ENCODE measurements around the gene TBC1D8. TPM values are rescaled to one million over a fixed set of nuclear protein-coding genes. Genes with fewer than 3 reads are reported as not detected.

The TBC1D8 gene
- total and polyA plus RNA-seq, 2 of the 8 experiments (the other 6 are each of a cell fraction or from before 2014, with no cell fraction given): 20.8 to 21.8 TPM

GRCh38 chr2:101105654-101106053 is 45.5 kb downstream of the TBC1D8 start:
- Histone ChIP-seq H3K27ac (ENCODE audit: low read depth, low read length) (no peak overlapping the region), H3K9me3 (ENCODE audit: insufficient read depth in 2 of 2, low read depth in 1 of 2, low read length in 1 of 2) (peaks cover 0 to 6% of the 10 kb centered on the region in 2 experiments; a peak in 2 of 4 replicates), H2BK5ac (ENCODE audit: low read depth, low read length) (no peak overlapping the region), H3K14ac (ENCODE audit: insufficient read length) (no peak overlapping the region), H2BK20ac (ENCODE audit: low read length) (no peak overlapping the region), H3K18ac (ENCODE audit: extremely low read depth, low read length) (no peak overlapping the region), H3K27me3 (replicated peaks in 1 of 4; ENCODE audit: control insufficient read depth in 3 of 4, extremely low read depth in 1 of 4, insufficient read depth in 3 of 4, low read length in 3 of 4) (no peaks in the 10 kb centered on the region), H3K23ac (ENCODE audit: insufficient read length) (no peak overlapping the region), H3K36me3 (ENCODE audit: control insufficient read depth in 2 of 4, insufficient read depth in 4 of 4, low read length in 3 of 4) (no peaks in the 10 kb centered on the region), H2BK15ac (ENCODE audit: low read length) (no peak overlapping the region), H2BK12ac (ENCODE audit: low read depth, low read length) (no peak overlapping the region), H3K56ac (replicated peaks; ENCODE audit: insufficient read length, low read depth, low read length) (no peak overlapping the region), H3K4ac (replicated peaks; ENCODE audit: insufficient read length, low read depth, low read length) (no peak overlapping the region), H3K4me1 (replicated peaks in 1 of 4; ENCODE audit: control insufficient read depth in 3 of 4, insufficient read depth in 4 of 4, low read length in 3 of 4) (peaks cover 0 to 9% (median 4%) of the 10 kb centered on the region in 4 experiments; a peak in 6 of 7 replicates), H3K23me2 (ENCODE audit: low read depth, low read length) (no peaks in the 10 kb centered on the region), H2BK120ac (replicated peaks; ENCODE audit: low read depth, low read length) (no peak overlapping the region), H2AFZ (ENCODE audit: low read length) (no peak overlapping the region), H4K5ac (ENCODE audit: insufficient read length, low read depth, low read length) (no peak overlapping the region), H3K79me1 (ENCODE audit: low read depth, low read length) (peaks cover 3% of the 10 kb centered on the region), H3K4me3 (ENCODE audit: extremely low read depth in 1 of 4, insufficient read depth in 2 of 4, low read depth in 3 of 4, low read length in 4 of 4) (no peak overlapping the region), H4K91ac (replicated peaks; ENCODE audit: insufficient read length, low read length) (no peak overlapping the region), H3K79me2 (ENCODE audit: control insufficient read depth in 1 of 2, insufficient read depth in 2 of 2, low read length in 2 of 2) (peaks cover 0 to 67% of the 10 kb centered on the region in 2 experiments; a peak in 2 of 4 replicates), H3K9ac (replicated peaks in 1 of 4; ENCODE audit: extremely low read depth in 1 of 4, low read depth in 3 of 4, low read length in 3 of 4) (no peak overlapping the region), H4K20me1 (replicated peaks in 1 of 2; ENCODE audit: control insufficient read depth in 1 of 2, insufficient read depth in 2 of 2, low read length in 2 of 2) (peaks cover 0 to 4% of the 10 kb centered on the region in 2 experiments), H2AK5ac (ENCODE audit: low read depth, low read length) (no peak overlapping the region), H4K8ac (ENCODE audit: extremely low read depth, insufficient read depth, low read length) (no peak overlapping the region), H3K4me2 (ENCODE audit: insufficient read depth in 1 of 2, low read depth in 2 of 2, low read length in 2 of 2) (no peak overlapping the region)
- FAIRE-seq: no peak
- ChIA-PET CTCF (ENCODE audit: partially characterized antibody) (interaction anchor here (0.6 kb wide), 1 partner anchor 464 kb away, joined by 3 read pairs; no protein-coding TSS in a partner anchor), POLR2A (ENCODE audit: partially characterized antibody) (no interaction called here)
- DNase-seq (ENCODE audit: low read depth in 1 of 2, low spot score in 2 of 2): no peak
- WGBS, 2 experiments (ENCODE audit: extremely low coverage in 1 of 2, insufficient coverage in 1 of 2, insufficient read length in 1 of 2, insufficient replicate concordance in 2 of 2, low coverage in 1 of 2, low lambda C conversion rate in 2 of 2, missing lambda C conversion rate in 1 of 2): 94% methylated on average over 4 of the region's 4 CpGs; no CpG with 5 or more reads in 1 of the 2 experiments
- TF ChIP-seq SP1 (IDR thresholded peaks at IDR 0.05; ENCODE audit: low read depth, low read length) (no peak), E2F6 (IDR thresholded peaks at IDR 0.05) (no peak), JUN (IDR thresholded peaks at IDR 0.05; ENCODE audit: low read depth, low read length) (no peak), ATF3 (IDR thresholded peaks at IDR 0.05; ENCODE audit: insufficient read depth, low read depth, low read length) (no peak), GTF2F1 (IDR thresholded peaks at IDR 0.05; ENCODE audit: borderline replicate concordance, low read depth, low read length) (no peak), CBX8 (IDR thresholded peaks at IDR 0.05; ENCODE audit: borderline replicate concordance, low read depth, low read length) (no peak), SAP30 (IDR thresholded peaks at IDR 0.05; ENCODE audit: insufficient read depth, insufficient replicate concordance, low read length) (no peak), YY1 (IDR thresholded peaks at IDR 0.05; ENCODE audit: low read depth, low read length) (no peak), CBX5 (IDR thresholded peaks at IDR 0.05; ENCODE audit: low read depth, low read length) (no peak), MAX (IDR thresholded peaks at IDR 0.05) (no peak), BRCA1 (IDR thresholded peaks at IDR 0.05; ENCODE audit: low read depth, low read length) (no peak), SRF (IDR thresholded peaks at IDR 0.05; ENCODE audit: low read depth, low read length) (no peak), POLR2AphosphoS5 (IDR thresholded peaks at IDR 0.05; ENCODE audit: low read depth, low read length) (no peak)
